GM21723 (cell line): ENCODE data around the gene PLIN5.

ENCODE experiments used
- ATAC-seq: cut with Tn5 transposase; IDR thresholded peaks from one replicate; pipeline ENCODE4 v1.9.1; 2021; ENCODE audit warnings: mild to moderate bottlenecking, moderate library complexity; ENCODE audit not compliant: unreplicated experiment

The PLIN5 gene, protein sequence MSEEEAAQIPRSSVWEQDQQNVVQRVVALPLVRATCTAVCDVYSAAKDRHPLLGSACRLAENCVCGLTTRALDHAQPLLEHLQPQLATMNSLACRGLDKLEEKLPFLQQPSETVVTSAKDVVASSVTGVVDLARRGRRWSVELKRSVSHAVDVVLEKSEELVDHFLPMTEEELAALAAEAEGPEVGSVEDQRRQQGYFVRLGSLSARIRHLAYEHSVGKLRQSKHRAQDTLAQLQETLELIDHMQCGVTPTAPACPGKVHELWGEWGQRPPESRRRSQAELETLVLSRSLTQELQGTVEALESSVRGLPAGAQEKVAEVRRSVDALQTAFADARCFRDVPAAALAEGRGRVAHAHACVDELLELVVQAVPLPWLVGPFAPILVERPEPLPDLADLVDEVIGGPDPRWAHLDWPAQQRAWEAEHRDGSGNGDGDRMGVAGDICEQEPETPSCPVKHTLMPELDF

DNA sequence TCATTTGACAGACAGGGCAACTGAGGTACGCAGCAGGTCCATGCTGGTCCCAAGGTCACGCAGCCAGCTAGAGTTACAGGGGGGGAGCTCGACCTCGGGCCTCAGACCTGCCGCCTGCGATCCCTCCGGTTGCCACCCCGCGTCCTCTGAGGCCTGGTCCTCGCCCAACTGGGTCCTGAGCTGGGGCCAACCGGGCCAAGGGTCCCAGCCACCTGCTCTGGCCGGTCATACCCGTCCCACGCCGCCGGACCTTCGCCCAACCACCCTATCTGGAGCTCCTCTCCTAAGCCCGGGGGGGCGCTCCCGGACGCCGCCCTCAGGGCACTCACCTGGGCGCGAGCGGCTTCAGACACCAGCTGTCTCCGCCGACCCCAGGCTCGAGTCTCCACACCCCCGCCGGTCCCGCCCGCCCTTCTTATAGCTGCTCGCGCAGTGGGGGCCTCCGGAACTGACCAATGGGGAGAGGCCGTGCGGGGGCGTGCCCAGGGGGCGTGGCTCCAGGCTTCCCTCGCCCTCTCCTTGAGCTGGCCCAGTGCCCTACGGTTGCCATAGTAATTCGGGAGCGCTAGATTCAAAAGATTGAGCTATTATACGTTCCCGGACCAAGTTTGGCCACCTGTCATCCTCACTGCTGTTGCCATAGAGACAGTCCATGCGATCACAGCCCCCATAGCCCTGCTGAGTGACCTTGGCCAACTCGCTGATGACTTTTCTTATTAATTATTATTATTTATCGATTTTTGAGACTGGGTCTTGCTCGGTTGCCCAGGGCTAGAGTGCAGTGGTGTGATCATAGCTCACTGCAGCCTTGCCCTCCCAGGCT lies at the start of gene PLIN5:
Gene PLIN5, minus strand, starts transcription at position 389 of the 823 bp plus-strand sequence. CDS start 1,150 bp downstream, outside the sequence.
- ATAC-seq = no peak

GRCh38 chr19:4583961-4584669 lies 49.1 kb upstream of the PLIN5 start:
- ATAC-seq = no peak

- ATAC-seq = no peak
Observed at GRCh38 chr19:4582980-4583842, 48.2 kb upstream of the PLIN5 start.

- no peak for ATAC-seq
Observed at GRCh38 chr19:4581666-4582553, 46.9 kb upstream of the PLIN5 start.

- ATAC-seq = no peak
Observed at GRCh38 chr19:4580961-4581665, 46.1 kb upstream of the PLIN5 start.

- no peak for ATAC-seq
Observed at GRCh38 chr19:4580021-4580901, 45.2 kb upstream of the PLIN5 start.

- ATAC-seq = no peak
Observed at GRCh38 chr19:4579389-4579788, 44.4 kb upstream of the PLIN5 start.

- ATAC-seq = no peak
Observed at GRCh38 chr19:4578552-4579248, 43.7 kb upstream of the PLIN5 start.

DNA sequence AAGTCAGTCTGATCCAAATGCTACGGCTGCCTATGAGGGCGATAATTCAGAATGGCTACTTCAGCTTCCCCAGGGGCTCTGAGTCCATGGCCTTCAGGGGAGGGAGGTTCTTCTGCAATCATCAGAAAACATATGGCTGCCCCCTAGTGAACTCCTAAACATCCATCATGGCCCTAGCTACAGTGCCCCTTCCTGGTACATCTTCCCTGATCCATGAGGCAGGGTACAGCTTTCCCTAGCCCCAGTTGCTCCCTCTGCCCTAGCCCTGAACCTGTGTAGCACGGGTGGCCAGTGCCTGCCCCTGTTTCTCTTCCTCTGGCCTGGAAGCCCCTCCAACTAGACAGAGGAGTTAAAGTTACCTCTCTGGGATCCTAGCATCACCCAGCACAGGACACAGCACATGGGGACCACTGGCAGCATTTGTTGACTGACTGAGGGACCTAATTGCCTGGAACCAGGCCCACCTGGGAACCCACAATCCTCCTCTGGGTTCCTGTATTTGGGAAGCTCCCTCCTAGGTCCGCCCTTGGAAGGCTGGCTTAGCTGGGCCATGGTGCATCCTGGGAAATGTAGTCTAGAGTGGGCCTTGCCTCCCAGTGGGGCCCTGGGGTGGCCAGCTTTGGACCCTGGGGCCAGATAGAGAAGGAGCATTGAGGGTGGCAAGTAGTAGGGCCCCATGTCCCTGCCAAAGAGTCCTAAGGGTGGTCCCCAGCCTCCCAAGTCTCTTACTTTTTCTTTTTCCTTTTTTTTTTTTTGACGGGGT lies 42.2 kb upstream of the PLIN5 start:
- no peak for ATAC-seq

GRCh38 chr19:4576016-4576933 lies 41.3 kb upstream of the PLIN5 start:
- ATAC-seq = no peak

DNA sequence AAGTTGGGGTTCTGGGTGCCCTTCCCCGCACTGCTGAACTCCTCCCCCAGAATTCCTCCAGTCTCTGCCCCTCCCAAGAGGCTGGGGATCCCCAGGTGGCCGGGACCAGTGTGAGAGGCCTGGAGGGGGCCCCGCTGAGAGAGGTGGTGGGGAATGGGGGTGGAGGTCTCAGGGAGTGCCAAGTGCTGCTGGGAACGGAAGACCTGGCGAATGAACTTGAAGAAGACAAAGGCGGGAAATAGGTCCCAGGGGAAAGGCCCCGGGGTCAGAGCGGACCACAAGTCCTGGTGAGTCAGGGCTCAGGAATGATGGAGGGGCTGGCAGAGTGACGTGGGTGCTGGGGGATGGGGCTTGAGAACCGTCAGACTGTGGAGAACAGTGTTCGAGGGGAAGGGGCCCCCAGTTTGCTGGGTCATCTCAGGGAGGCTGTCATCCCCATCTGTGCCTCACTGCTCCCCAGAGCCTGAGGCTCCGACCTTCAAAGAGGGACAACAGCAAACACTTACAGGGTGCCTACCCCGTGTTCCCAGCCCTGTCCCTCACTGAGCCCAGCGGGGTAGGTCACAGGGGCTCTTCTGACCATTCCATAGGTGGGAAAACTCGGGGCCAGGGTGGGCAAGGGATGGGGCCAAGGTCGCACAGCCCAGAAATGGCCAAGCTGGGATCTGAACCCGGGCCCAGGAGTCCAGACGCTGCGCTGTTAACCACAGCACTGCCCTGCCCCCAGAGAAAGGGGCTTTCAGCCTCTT lies 40.4 kb upstream of the PLIN5 start:
- ATAC-seq = no peak

- ATAC-seq = no peak
Observed at GRCh38 chr19:4573682-4574081, 38.7 kb upstream of the PLIN5 start.

DNA sequence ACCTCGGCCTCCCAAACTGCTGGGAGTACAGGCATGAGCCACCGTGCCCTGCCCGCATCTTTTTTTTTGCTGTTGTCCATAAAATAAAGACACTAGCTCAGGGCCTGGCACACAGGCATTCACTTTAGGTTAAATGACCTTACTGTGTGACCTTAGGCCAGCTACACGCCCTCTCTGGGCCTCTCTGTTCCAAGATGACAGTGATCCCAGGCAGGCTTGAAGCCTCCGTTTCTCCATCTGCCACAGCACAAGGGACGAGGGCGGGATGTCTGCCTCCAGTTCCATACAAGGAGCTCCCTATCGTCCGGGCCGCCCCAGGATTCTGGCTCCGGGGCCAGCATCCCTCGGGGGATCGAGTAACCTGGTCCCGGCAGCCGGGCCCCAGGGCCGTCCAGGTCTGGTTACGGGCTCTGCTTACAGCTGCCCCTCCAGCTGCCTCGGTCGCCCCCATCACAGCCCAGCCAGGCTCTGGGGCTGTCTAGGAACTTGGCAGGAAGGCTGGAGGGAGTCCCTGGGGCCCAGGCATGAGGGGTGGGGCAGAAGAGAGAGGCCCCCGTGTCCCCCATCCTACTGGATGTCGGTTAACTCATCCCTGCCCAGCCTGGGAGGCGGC lies 36.4 kb upstream of the PLIN5 start:
- no peak for ATAC-seq

- no peak for ATAC-seq
Observed at GRCh38 chr19:4570916-4571304, 35.9 kb upstream of the PLIN5 start.
